ENCODE data around the gene UCHL1.

DNA sequence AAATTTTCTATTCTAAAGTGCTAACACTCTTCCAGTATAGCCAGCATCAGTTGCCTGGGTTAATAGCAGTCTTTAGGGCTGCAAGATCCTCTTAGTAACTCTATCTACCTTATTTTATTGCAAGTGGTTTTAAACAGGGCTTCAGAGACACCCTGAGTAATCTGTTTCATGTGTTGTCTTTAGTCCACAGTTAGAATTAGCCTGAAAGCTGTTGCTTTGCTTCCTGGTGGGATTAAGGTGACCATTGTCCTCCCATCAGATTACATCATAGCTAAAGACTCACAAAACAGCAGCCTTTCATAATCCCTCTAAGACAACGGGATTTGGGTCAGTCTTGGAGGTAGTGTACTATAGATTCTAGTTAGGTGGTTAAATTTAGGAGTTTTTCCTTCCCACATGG lies 7.5 kb downstream of the UCHL1 start:
- TF ChIP-seq NFE2L2 (conservative IDR thresholded peaks at IDR 0.05; ENCODE audit: low read length), result no peak
- TF ChIP-seq, protein P1, sequence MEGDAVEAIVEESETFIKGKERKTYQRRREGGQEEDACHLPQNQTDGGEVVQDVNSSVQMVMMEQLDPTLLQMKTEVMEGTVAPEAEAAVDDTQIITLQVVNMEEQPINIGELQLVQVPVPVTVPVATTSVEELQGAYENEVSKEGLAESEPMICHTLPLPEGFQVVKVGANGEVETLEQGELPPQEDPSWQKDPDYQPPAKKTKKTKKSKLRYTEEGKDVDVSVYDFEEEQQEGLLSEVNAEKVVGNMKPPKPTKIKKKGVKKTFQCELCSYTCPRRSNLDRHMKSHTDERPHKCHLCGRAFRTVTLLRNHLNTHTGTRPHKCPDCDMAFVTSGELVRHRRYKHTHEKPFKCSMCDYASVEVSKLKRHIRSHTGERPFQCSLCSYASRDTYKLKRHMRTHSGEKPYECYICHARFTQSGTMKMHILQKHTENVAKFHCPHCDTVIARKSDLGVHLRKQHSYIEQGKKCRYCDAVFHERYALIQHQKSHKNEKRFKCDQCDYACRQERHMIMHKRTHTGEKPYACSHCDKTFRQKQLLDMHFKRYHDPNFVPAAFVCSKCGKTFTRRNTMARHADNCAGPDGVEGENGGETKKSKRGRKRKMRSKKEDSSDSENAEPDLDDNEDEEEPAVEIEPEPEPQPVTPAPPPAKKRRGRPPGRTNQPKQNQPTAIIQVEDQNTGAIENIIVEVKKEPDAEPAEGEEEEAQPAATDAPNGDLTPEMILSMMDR (IDR thresholded peaks at IDR 0.05), result no peak
